Measurements from ENCODE around the gene SHISA9.

DNA sequence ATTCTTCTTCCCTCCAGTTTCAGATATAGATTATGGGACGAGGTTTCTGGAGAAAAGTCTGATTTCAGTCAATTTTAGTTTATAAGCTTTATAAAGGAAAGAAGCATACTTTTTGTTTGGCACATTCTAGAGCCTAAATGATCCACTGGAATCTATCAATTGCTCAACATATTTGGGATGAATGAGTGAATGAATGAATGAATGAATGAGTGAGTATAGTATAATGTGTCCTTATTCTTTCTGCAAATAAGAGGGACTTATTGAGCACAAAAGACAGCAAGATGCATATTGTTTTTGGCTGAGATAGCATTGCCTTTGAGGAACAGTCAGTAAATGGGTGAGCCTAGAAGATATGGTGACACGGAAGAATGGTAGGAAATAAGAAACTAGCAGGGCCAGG, 245.4 kb downstream of the SHISA9 start:
- TF ChIP-seq, protein P1, sequence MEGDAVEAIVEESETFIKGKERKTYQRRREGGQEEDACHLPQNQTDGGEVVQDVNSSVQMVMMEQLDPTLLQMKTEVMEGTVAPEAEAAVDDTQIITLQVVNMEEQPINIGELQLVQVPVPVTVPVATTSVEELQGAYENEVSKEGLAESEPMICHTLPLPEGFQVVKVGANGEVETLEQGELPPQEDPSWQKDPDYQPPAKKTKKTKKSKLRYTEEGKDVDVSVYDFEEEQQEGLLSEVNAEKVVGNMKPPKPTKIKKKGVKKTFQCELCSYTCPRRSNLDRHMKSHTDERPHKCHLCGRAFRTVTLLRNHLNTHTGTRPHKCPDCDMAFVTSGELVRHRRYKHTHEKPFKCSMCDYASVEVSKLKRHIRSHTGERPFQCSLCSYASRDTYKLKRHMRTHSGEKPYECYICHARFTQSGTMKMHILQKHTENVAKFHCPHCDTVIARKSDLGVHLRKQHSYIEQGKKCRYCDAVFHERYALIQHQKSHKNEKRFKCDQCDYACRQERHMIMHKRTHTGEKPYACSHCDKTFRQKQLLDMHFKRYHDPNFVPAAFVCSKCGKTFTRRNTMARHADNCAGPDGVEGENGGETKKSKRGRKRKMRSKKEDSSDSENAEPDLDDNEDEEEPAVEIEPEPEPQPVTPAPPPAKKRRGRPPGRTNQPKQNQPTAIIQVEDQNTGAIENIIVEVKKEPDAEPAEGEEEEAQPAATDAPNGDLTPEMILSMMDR (conservative IDR thresholded peaks at IDR 0.05; ENCODE audit: low read length), result no peak
- no peak for TF ChIP-seq EZH2phosphoT487 (IDR thresholded peaks at IDR 0.05; ENCODE audit: borderline replicate concordance)

Data from Loucy (cell line).